Gastrocnemius medialis (tissue), 4 donors: Measurements from ENCODE around the gene CALN1. TPM values are rescaled to one million over a fixed set of nuclear protein-coding genes. Genes with fewer than 3 reads are reported as not detected.
A peak's percentile ranks its signal among the peaks of the same experiment; 100 is the strongest.

Source experiments
- ATAC-seq, 2 donors: fragments of 150-250 bp; one replicate each; pipeline ENCODE4 v1.9.1; 2016
- DNase-seq, 2 donors: peaks; one replicate each; pipeline ENCODE4 v3.0.0-alpha.2; 2019
- H3K27ac ChIP-seq, 4 donors: fragments of 200-600 bp; sonication (generic); 1 replicate in 1 of 4; 2 replicates in 3 of 4; pipeline ENCODE4 v1.5.1; 2016 to 2018; ENCODE audit warnings: mild to moderate bottlenecking in 2 of 4, moderate library complexity in 1 of 4
- H3K27me3 ChIP-seq, 3 donors: fragments of 200-600 bp; sonication (generic) in 2 of 3; 1 replicate in 1 of 3; 2 replicates in 2 of 3; pipeline versions ENCODE4 v1.5.1 to v1.6.0; 2016 to 2019; ENCODE audit warnings: mild to moderate bottlenecking in 1 of 3, moderate library complexity in 1 of 3
- H3K36me3 ChIP-seq, 2 donors: fragments of 200-600 bp; sonication (generic) in 1 of 2; one replicate each; pipeline ENCODE4 v1.5.1; 2017 to 2018
- H3K4me1 ChIP-seq, 2 donors: fragments of 200-600 bp; sonication (generic) in 1 of 2; one replicate each; pipeline ENCODE4 v1.5.1; 2016 to 2017; ENCODE audit warnings: mild to moderate bottlenecking in 2 of 2
- H3K4me3 ChIP-seq, 4 donors: fragments of 200-600 bp; sonication (generic) in 3 of 4; 1 replicate in 1 of 4; 2 replicates in 3 of 4; pipeline ENCODE4 v1.5.1; 2016 to 2019; ENCODE audit warnings: mild to moderate bottlenecking in 2 of 4
- H3K9me3 ChIP-seq, 3 donors: fragments of 200-600 bp; sonication (generic) in 2 of 3; 1 replicate in 1 of 3; 2 replicates in 2 of 3; pipeline ENCODE4 v1.5.1; 2016 to 2019
- POLR2A ChIP-seq, 2 donors: fragments of 450-650 bp; IDR thresholded peaks; one replicate each; pipeline ENCODE4 v1.6.1; 2017; ENCODE audit warnings: antibody characterized with exemption in 2 of 2, mild to moderate bottlenecking in 2 of 2, moderate library complexity in 2 of 2
- in situ Hi-C, 4 donors: fragments of 200-750 bp; cut with MboI; loops; one replicate each; pipeline versions ENCODE4 v1.15.0 to v1.8.0; 2017; ENCODE audit warnings: low sequenced_read_pairs in 4 of 4
- intact Hi-C: fragments of 100-400 bp; cut with DNase I; formaldehyde crosslinking; loops from one replicate; pipeline ENCODE4 v1.15.1; 2023; ENCODE audit warnings: low total_unique reads
- total RNA-seq, 4 donors: library from RNA; depleted of rRNA; stranded (reverse); fragments of >200 nt; gene quantifications; one replicate each; pipeline versions ENCODE4 v1.1.0 to v1.2.3, GENCODE V29; 2016
- TF ChIP-seq, protein P1 (sequence below), 5 experiments: fragments of 450-650 bp in 3 of 5; fragments of 200-600 bp in 2 of 5; sonication (generic) in 2 of 5; IDR thresholded peaks in 4 of 5; conservative IDR thresholded peaks in 1 of 5; 1 replicate in 4 of 5; 2 replicates in 1 of 5; pipeline ENCODE4 v1.5.1; 2016 to 2019; ENCODE audit warnings: antibody characterized with exemption in 5 of 5, mild to moderate bottlenecking in 3 of 5, moderate library complexity in 3 of 5

CALN1 gene
- total RNA-seq, 4 donors from 2014 or later: not detected

DNA sequence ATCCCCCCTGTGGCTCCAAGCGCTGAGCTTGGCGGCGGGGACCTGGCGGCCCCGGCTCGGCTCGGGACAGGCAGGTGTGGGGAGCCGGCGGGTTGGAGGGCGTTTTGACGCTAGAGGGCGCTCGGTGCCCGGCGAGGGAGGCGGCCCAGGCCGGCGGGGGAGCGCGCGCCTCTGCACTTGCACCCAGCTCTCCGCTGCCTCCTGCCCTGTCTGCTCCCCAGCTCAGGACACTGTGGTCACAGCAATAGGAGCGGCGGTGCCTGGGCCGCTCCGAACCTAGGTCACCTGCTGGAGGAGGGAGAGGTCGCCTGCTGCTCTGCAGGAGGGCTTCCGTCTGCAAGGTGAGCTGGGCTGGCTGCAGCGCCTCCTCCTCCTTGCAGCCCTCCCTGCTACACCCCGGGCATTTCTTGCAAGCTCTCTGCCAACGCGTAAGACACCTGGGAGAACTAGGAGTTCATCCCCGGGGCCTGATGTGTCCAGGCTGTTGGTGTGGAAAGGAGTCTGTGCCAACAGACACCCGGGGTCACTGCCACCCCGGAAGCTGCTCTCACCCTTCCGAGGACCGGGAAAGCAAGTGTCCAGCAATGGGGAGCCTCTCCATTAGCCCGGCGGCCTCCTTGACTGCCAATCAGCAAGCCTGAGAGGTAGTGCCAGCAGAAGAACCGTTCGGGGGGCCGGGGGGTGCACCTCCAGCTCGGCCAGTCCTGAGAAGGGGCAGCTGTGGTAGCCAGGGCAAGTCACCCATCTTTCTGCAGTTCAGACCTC lies 659.8 kb downstream of the CALN1 start:
- H3K4me3 ChIP-seq: no peak overlapping the region
- peaks cover 5 to 29% (median 13%) of the 10 kb centered on the region in 3 donors for H3K27me3 ChIP-seq
- no peak overlapping the region for H3K27ac ChIP-seq
- no peaks in the 10 kb centered on the region for H3K9me3 ChIP-seq
- H3K4me1 ChIP-seq: no peaks in the 10 kb centered on the region
- ATAC-seq: no peak
- intact Hi-C loops: no loop called here
- H3K36me3 ChIP-seq: no peaks in the 10 kb centered on the region
- TF ChIP-seq, protein P1, sequence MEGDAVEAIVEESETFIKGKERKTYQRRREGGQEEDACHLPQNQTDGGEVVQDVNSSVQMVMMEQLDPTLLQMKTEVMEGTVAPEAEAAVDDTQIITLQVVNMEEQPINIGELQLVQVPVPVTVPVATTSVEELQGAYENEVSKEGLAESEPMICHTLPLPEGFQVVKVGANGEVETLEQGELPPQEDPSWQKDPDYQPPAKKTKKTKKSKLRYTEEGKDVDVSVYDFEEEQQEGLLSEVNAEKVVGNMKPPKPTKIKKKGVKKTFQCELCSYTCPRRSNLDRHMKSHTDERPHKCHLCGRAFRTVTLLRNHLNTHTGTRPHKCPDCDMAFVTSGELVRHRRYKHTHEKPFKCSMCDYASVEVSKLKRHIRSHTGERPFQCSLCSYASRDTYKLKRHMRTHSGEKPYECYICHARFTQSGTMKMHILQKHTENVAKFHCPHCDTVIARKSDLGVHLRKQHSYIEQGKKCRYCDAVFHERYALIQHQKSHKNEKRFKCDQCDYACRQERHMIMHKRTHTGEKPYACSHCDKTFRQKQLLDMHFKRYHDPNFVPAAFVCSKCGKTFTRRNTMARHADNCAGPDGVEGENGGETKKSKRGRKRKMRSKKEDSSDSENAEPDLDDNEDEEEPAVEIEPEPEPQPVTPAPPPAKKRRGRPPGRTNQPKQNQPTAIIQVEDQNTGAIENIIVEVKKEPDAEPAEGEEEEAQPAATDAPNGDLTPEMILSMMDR (IDR thresholded peaks at IDR 0.05 in 4 of 5, conservative IDR thresholded peaks at IDR 0.05 in 1 of 5): peak in 2 of 5 experiments; percentile 14 to 22
- TF ChIP-seq POLR2A (IDR thresholded peaks at IDR 0.05): no peak
- in situ Hi-C loops: no loop called here
- DNase-seq: no peak

DNA sequence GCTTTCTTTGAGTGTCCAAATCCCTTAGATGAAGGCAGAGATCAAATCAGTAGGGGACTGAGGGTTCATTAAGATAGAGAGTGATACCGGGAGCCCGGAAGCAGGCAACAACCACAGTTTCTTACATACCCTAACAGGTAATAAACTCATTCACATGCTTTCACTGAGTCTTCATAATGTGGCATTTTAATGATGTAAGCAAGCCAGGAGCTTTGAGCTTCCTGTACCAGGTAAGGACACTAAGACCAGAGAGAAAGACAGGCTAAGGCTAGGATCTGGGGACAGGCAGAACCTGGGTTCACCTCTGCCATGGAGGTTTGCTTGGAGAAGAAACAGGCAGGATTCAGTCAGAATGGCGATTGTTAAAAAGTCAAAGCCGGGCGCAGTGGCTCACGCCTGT lies 661.8 kb downstream of the CALN1 start:
- Histone ChIP-seq H3K27me3 (peaks cover 5 to 29% (median 13%) of the 10 kb centered on the region in 3 donors), H3K4me3 (no peak overlapping the region), H3K4me1 (no peaks in the 10 kb centered on the region), H3K36me3 (no peaks in the 10 kb centered on the region), H3K27ac (no peak overlapping the region), H3K9me3 (no peaks in the 10 kb centered on the region)
- DNase-seq (no peak), ATAC-seq (no peak)
- in situ Hi-C loops: no loop called here
- intact Hi-C loops: no loop called here
- TF ChIP-seq, protein P1 (IDR thresholded peaks at IDR 0.05 in 4 of 5, conservative IDR thresholded peaks at IDR 0.05 in 1 of 5): no peak
- TF ChIP-seq POLR2A (IDR thresholded peaks at IDR 0.05): no peak

DNA sequence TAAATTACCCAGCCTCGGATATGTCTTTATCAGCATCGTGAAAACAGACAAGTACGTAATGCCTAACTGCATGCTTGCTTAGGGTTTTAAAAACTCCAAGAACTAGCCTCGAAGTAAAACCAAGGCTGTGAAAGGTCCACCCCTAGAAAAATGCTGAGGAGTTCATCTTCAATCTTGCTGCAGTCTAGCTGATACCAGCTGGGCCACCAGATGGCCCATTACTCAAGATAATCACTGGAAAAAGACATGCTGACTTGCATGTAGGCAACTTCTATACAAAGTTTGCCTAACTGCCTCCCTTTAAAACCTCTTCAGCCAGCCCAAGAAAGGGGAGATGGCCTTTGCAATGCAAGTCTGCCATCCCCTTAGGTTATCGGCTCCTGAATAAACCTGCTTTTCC lies 666.1 kb downstream of the CALN1 start:
- TF ChIP-seq, protein P1 (IDR thresholded peaks at IDR 0.05 in 4 of 5, conservative IDR thresholded peaks at IDR 0.05 in 1 of 5): no peak
- no peak for TF ChIP-seq POLR2A (IDR thresholded peaks at IDR 0.05)
- no peak for ATAC-seq
- no peak for DNase-seq

DNA sequence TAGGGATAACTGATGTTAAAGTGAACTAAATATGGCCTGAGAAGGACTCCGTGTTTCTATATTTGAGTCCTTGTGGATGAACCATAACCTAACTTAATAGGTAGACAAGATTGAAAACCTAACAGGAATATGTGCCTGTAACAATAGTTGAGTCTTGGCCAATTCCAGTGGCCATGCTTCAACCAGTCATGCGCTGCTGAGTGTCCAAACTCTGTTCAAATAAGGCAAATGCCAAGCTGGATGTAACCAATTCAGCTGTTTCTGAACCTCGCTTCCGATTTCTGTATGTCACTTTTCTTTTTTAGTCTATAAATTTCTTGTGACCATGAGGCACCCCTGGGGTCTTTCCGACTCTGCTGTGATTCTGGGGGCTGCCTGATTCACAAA lies 672.0 kb downstream of the CALN1 start:
- no peak overlapping the region for H3K4me3 ChIP-seq
- no peak for DNase-seq
- peaks cover 0 to 3% (median 0%) of the 10 kb centered on the region in 3 donors for H3K27me3 ChIP-seq
- no peak for ATAC-seq
- in situ Hi-C loops (no loop called here), intact Hi-C loops (no loop called here)
- H3K9me3 ChIP-seq: no peaks in the 10 kb centered on the region
- no peak for TF ChIP-seq POLR2A (IDR thresholded peaks at IDR 0.05)
- TF ChIP-seq, protein P1 (IDR thresholded peaks at IDR 0.05 in 4 of 5, conservative IDR thresholded peaks at IDR 0.05 in 1 of 5): no peak
- H3K36me3 ChIP-seq: no peaks in the 10 kb centered on the region
- H3K27ac ChIP-seq: no peak overlapping the region
- H3K4me1 ChIP-seq: no peaks in the 10 kb centered on the region

More for the DNA sequence above, 666.1 kb downstream of the CALN1 start:
- Histone ChIP-seq H3K4me3 (no peak overlapping the region), H3K36me3 (no peaks in the 10 kb centered on the region), H3K4me1 (no peaks in the 10 kb centered on the region), H3K27ac (no peak overlapping the region), H3K9me3 (no peaks in the 10 kb centered on the region), H3K27me3 (peaks cover 0 to 3% (median 2%) of the 10 kb centered on the region in 3 donors)
- in situ Hi-C loops: no loop called here
- intact Hi-C loops: no loop called here
